ENCODE measurements around the gene TRAK1.

TRAK1 gene

GRCh38 chr3:42068303-42069088 lies 22.7 kb upstream of the TRAK1 start:
- DNase-seq, result no peak

GRCh38 chr3:42070089-42070488 lies 21.1 kb upstream of the TRAK1 start:
- no peak for DNase-seq

- no peak for DNase-seq
These were observed 20.6 kb upstream of the TRAK1 start for GRCh38 chr3:42070524-42070923.

GRCh38 chr3:42071904-42072812 lies 19.0 kb upstream of the TRAK1 start:
- no peak for DNase-seq

- no peak for DNase-seq
These were observed 18.3 kb upstream of the TRAK1 start for GRCh38 chr3:42072831-42073301.

- no peak for DNase-seq
These were observed 13.4 kb upstream of the TRAK1 start for GRCh38 chr3:42077785-42078184.

- no peak for DNase-seq
These were observed 12.5 kb upstream of the TRAK1 start for GRCh38 chr3:42078677-42079076.

GRCh38 chr3:42079701-42080452 lies 11.3 kb upstream of the TRAK1 start:
- no peak for DNase-seq

- peak; percentile 26 to 30 for DNase-seq
These were observed 10.7 kb upstream of the TRAK1 start for GRCh38 chr3:42080453-42080872.

GRCh38 chr3:42081838-42082473 lies 9.2 kb upstream of the TRAK1 start:
- DNase-seq, result peak in 1 of 2 donors; percentile 27

- no peak for DNase-seq
These were observed 6.6 kb upstream of the TRAK1 start for GRCh38 chr3:42084586-42084985.

GRCh38 chr3:42085641-42086376 lies 5.3 kb upstream of the TRAK1 start:
- DNase-seq, result no peak

GRCh38 chr3:42088803-42089530 lies 2.2 kb upstream of the TRAK1 start:
- no peak for DNase-seq

- DNase-seq, result no peak
These were observed 849 bp downstream of the TRAK1 start for GRCh38 chr3:42092006-42092405.

- no peak for DNase-seq
These were observed 3.0 kb downstream of the TRAK1 start for GRCh38 chr3:42094128-42094527.

GRCh38 chr3:42094691-42095391 lies 3.7 kb downstream of the TRAK1 start:
- no peak for DNase-seq

GRCh38 chr3:42095540-42095939 lies 4.4 kb downstream of the TRAK1 start:
- DNase-seq, result no peak

- no peak for DNase-seq
These were observed 5.8 kb downstream of the TRAK1 start for GRCh38 chr3:42096796-42097565.

GRCh38 chr3:42097566-42097946 lies 6.4 kb downstream of the TRAK1 start:
- DNase-seq, result no peak

GRCh38 chr3:42098171-42098570 lies 7.0 kb downstream of the TRAK1 start:
- no peak for DNase-seq
